Umbilical cord (tissue), 2 donors: ENCODE measurements around the gene CD52. TPM values are rescaled to one million over a fixed set of nuclear protein-coding genes. Genes with fewer than 3 reads are reported as not detected.
"Not testable (repeated sequence)": the region's sequence is repeated elsewhere in the genome, so short reads cannot be mapped to it uniquely, and the experiment has no call there.

ENCODE experiments used
- DNase-seq: peaks from one replicate; pipeline ENCODE4 v3.0.0-alpha.2; 2015; ENCODE audit warnings: low spot score
- total RNA-seq: library from RNA; depleted of rRNA; stranded (reverse); fragments of >200 nt; gene quantifications from one replicate; pipeline ENCODE4 v1.2.3, GENCODE V29; 2014; ENCODE audit warnings: low replicate concordance; ENCODE audit not compliant: insufficient read depth

The CD52 gene
- total RNA-seq, 1 donor from 2014 or later, result not detected

GRCh38 chr1:26297791-26298124, 20.0 kb upstream of the CD52 start:
- DNase-seq, result no peak

DNA sequence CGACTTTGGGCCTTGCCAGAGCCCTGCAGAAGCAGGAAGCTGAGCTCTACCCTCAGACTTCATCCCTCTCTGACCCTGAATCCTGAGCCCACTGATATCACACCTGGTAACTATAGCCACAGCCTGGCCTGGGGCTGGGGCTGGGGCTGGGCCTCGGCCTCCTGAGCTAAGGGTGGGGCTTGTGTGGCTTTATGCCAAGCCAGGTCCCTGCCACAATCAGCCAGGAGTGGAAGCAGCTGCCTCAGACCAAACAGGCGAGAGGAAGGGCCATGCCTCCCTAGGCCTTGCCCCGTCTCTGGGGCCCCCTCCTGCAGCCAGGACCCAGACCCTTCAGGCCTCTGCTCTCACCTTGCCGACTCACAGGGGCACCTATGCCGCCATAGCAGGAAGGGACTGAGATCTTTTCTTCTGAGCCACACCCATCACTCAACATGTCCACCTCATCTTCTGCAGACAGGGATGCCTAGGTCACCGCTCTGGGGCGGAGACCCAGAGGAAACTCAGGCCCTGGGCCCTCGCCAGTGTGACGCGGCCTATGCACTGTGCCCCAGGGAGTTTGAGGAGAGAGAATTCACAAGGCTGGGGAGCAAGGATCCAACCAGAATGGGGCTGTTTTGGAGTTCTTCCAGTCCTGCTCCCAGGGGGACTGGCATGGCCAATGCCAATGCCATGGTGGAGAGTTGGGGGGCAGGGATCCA, 17.0 kb upstream of the CD52 start:
- no peak for DNase-seq

GRCh38 chr1:26302733-26303405, 14.9 kb upstream of the CD52 start:
- peak; percentile 44 for DNase-seq

DNA sequence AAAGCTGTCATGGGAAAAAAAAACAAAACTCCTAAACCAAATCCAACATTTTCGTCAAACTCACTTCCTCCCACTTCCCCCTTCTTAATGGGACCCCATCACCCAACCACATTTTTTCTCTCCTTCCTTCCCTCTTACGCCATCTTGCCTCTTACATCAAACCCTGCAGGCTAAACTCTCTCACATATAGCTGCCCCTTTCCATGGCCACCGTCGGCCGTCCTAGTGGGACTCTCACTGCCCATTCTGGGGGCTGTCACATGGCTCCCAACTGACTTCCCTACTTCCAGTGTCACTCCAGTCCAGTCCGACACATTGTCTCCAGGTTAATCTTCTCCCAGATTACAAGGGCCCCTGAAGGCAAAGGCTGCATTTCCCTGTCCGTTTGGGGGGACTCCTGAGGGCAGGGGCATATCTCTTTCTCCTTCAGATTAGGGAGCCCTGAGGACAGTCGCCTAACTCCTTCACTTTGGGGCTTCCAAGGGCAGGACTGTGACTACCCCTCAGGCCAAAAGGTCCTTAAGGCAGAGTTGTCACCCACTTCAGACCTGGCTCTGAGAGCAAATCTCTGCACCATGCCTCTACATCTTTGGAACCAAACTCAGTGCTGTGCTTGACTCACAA, 12.0 kb upstream of the CD52 start:
- no peak for DNase-seq

DNA sequence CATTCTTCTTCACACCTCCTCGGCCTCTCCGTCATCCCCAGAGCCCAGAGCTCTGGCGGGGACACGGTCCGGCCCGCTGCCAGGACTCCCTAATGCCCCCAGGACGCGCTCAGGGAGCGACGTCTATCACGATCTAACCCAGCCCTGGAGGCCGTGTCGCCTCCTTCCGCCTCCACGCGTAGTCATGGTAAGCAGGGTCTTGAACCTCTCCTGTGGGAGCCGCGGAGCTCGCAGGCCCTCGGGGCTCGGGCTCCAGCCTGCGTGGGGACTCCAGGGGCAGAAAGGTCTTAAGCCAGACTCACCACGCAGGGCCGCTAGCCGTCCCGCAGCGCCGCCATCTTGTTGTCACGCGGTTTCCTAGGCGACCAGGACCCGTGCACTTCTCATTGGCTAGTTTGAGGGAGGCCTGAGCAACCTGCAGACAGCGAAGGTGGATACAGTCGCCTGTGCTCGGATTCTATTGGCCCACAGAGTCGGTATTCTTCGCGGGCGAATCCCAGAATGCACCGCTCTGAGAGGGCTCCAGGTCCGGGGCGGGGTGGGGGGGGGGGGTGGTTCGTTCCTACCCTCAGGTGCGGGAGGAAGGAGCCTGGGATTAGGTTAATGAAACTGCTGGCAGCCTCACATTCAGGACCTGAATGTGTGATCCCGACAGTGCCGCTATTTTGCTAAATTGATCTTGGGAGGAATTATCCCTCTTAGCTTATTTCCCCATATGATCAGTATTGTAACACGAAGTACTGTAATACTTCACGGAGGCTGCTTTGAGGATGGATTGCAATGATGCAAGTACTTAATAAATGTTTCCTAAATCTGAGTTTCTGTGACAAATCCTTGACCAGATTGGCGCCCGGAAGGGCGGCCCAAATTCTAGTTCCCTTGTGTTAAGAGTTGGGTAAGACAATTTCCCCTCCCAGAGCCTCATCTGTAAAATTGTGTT, 11.2 kb upstream of the CD52 start, which contains the start of gene UBXN11:
Gene UBXN11 (minus strand): TSS at position 347 of the 940 bp plus-strand sequence. CDS start 3,753 bp downstream, outside the sequence.
- peak; percentile 95 for DNase-seq

DNA sequence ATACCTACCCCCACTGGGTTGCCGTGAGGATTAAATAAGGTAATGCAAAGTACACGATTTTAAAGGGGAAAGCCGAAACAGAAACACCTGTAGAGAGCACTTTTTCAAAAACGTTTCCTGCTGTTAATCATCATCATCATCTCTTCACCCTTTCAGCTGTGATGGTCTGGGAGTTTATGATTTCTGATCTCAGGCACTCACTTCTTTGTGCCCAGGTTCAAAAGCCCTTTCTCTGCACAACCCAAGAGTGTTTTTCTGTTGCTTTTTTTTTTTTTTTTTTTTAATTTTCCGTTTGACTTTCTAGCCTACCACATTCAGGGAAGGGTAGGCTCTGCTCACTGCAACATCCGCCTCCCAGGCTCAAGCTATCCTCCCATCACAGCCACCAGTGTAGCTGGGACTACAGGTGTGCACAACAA, 10.4 kb upstream of the CD52 start:
- DNase-seq, result no peak

DNA sequence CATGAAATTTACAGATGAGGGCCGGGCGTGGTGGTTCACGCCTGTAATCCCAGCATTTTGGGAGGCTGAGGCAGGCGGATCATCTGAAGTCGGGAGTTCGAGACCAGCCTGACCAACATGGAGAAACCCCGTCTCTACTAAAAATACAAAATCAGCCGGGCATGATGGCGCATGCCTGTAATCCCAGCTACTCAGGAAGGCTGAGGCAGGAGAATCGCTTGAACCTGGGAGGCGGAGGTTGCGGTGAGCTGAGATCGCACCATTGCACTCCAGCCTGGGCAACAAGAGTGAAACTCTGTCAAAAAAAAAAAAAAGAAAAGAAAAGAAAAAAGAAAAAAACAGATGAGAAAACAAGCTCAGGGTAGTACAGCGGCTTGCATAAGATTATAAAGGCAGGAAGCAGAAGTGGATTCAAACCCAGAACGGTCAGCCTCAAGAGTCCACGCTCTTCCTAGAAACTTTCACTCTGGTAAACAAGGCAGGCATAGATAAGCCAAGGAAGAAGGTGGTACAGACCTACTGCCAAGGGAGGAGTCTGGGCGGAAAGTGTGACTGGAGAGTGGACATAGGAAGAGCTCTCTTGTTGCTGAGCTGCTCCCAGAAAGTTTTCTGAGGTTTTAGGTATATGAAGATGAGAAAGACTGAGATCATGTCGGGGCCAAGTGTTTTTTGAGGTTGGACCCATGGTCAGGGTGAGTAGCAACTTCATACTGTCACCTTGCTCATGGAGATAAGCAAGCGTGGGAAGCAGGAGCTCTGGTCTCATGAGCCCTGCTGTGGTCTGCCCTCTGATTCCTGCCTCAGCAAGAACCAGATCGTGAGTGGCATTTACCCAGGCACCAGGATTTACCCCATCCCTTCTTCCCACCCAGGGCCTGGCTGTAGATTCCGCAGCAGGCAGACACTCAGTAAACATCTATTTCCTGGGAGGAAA, 9.5 kb upstream of the CD52 start:
- not testable (repeated sequence) for DNase-seq

DNA sequence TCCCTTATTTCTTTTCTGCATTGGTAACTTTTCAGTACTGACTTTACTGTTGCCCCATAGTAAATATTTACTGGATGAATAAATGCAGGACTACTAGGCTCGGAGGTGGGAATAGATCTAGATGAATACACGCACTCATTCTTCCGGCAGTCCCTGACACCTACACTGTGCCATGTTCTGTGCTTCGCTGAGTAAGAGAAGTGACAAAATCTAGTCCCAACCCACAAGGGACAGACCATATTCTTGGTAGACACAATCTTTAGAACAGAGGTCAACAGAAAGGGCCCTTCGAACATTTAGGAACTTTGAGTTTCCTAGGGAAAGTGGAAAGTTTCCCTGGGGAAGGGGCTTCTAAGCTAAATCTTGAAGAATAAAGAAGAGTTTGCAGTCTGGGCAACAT, 3.3 kb upstream of the CD52 start:
- no peak for DNase-seq

DNA sequence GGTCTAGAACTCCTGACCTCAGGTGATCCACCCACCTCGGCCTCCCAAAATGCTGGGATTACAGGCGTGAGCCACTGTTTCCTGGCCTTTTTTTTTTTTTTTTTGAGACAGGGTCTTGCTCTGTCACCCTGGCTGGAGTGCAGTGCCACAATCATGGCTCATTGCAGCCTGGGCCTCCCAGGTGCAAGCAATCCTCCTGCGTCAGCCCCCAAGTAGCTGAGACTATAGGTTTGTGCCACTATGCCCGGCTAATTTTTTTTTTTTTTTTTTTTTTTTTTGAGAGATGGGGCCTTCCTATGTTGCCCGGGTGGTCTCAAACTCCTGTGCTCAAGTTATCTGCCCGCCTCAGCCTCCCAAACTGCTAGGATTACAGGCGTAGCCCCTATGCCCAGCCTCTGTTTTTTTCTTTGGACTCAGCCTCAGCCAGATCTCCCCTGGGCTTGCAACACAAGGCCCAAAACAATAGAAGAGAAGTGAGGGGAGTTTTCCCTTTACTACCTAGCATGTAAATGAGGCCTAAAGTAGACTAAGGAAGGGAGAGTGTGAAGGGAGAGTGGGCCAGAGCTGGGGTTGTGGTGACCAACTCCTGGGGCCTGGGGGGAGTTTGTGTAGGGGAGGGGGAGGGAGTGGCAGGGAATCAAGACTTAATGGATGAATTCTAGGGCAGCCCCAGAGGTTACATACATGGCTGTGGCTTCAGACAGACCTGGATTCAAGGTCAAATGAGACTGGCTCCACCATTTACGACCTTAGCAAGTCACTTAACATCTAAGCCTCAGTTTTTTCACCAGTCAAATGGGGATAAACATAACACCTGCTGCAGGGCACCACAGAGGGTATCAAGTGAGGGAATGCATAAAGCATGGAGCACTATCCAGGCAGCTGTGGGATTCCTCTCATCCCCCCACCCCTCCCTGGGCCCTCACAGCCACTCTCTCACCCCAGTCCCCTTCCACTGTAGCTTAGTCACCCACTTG, 1.6 kb upstream of the CD52 start:
- DNase-seq, result no peak

DNA sequence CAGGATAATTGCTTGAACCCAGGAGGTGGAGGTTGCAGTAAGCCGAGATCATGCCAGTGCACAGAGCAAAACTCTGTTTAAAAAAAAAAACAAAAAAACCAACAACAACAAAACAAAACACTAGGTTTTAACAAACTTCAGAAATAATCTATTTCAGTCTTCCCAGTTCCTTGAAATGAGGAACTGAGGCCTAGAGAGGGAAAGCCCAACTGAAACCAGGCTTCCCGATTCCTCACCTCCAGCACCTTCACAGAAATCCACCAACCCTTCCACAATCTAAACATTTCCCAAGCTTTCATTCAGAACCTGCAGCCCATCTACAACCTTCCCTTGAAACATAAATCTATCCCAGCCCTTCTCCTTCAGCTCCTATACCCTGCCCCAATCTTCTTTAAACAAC, 612 bp upstream of the CD52 start:
- no peak for DNase-seq

GRCh38 chr1:26318338-26319064, 743 bp downstream of the CD52 start:
- no peak for DNase-seq

DNA sequence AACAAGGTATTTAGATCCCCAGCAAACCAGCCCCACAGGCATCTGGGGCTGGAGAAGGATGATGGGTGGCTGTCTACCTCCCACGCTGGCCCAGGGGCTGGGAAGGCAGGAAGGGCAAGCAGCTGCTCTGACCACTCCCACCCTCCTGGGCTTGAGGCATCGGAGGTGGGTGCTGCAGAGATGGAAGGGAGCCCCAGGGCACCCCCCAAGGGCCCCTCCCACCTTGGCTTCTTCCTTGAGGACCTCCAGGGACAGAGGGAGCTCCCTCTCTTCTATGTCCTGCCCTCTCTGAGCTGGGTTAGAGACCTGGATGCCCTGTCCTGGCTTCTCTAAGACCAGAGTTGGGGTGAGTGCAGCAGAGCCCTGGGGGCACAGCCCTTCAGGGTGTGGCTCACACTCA, 3.1 kb downstream of the CD52 start:
- DNase-seq, result no peak

DNA sequence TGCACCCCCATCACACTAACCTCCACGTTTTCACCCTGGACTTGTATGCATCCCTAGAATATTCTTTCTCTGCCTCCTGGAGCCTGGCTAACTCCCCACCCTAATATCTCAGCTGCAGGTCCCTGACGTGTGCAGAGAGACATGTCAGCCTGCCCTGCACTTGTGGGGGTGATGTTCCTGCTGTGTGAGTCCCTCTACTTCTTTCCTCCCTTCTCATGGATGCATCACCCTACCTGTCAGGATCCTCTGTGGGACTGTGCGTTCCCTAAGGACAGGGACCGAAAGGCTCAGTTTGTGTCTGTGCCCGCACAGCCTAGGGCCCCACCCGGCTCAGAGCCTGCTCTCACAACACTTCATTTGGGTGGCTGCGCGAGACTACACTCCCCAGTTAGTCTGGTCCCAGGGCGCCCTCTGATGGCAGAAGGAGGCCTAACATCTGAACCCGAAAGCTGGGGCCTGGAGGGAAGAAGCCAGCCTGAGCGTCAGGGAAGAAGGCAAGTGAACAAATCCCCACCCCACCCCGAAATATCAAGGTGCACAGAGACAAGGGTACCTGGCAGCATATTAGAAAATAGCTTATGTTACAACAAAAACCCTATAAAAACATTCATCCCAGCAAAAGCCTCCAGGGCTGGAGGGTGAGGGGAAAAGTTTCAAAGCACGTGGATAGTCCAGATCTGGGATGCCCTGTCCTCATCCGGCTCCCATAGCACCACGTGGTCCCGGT, 3.7 kb downstream of the CD52 start:
- peak; percentile 90 for DNase-seq

- DNase-seq, result no peak
Observed at GRCh38 chr1:26322042-26322331, 4.2 kb downstream of the CD52 start.

GRCh38 chr1:26323382-26323781, 5.6 kb downstream of the CD52 start:
- DNase-seq, result no peak

GRCh38 chr1:26324550-26324949, 6.8 kb downstream of the CD52 start:
- DNase-seq, result no peak

GRCh38 chr1:26327956-26328362, 10.2 kb downstream of the CD52 start:
- peak; percentile 35 for DNase-seq

- DNase-seq, result no peak
Observed at GRCh38 chr1:26328597-26328996, 10.8 kb downstream of the CD52 start.
